ENCODE data around the gene C20orf144. TPM values are rescaled to one million over a fixed set of nuclear protein-coding genes. Genes with fewer than 3 reads are reported as not detected.
A peak's percentile ranks its signal among the peaks of the same experiment; 100 is the strongest.

Gene C20orf144
- total and polyA plus RNA-seq, 9 of the 15 experiments (the other 6 are each of a cell fraction or from before 2014, with no cell fraction given) = 0.04 to 0.23 (median 0.11) TPM; not detected in 2

GRCh38 chr20:33686100-33686983, 24.2 kb downstream of the C20orf144 start, which contains the start of gene E2F1 (continued):
- TF ChIP-seq POLR2H (tag; IDR thresholded peaks at IDR 0.05; ENCODE audit: low read depth) = no peak
- 0 out of 2 replicates have a peak, but pooled peaks have one; percentile 24 for TF ChIP-seq GABPA (tag; conservative IDR thresholded peaks at IDR 0.05; ENCODE audit: low read depth)
- no peak for TF ChIP-seq ZNF699 (CRISPR knock-in tag; IDR thresholded peaks at IDR 0.05; ENCODE audit: insufficient replicate concordance)
- no peak for TF ChIP-seq ZNF212 (CRISPR knock-in tag; IDR thresholded peaks at IDR 0.05)
- TF ChIP-seq PTBP1 (IDR thresholded peaks at IDR 0.05; ENCODE audit: low read depth, low read length) = no peak
- peak; percentile 59 for TF ChIP-seq SP2 (IDR thresholded peaks at IDR 0.05; ENCODE audit: extremely low read depth, low read depth, low read length, poor library complexity, severe bottlenecking)
- TF ChIP-seq ZBTB49 (CRISPR knock-in tag; IDR thresholded peaks at IDR 0.05; ENCODE audit: borderline replicate concordance) = no peak
- peak; percentile 28 for TF ChIP-seq SMAD1 (IDR thresholded peaks at IDR 0.05; ENCODE audit: low read depth, low read length, partially characterized antibody)
- peak; percentile 60 for TF ChIP-seq USF1 (CRISPR knock-in tag; IDR thresholded peaks at IDR 0.05)
- peak; percentile 53; the same call in 1 of the 2 replicates for TF ChIP-seq SMAD4 (CRISPR knock-in tag; conservative IDR thresholded peaks at IDR 0.05)
- peak; percentile 57; the same call in 1 of the 2 replicates for TF ChIP-seq ZNF592 (IDR thresholded peaks at IDR 0.05)
- TF ChIP-seq ATF7 (IDR thresholded peaks at IDR 0.05) = peak; percentile 51; the same call in 1 of the 2 replicates
- no peak for TF ChIP-seq ZMIZ1 (IDR thresholded peaks at IDR 0.05; ENCODE audit: low read depth in 2 of 2, low read length in 2 of 2)
- no peak for TF ChIP-seq CAMTA2 (CRISPR knock-in tag; conservative IDR thresholded peaks at IDR 0.05)
- TF ChIP-seq ZC3H4 (CRISPR knock-in tag; IDR thresholded peaks at IDR 0.05; ENCODE audit: borderline replicate concordance) = no peak

Data from K562 (cell line).